ENCODE results near the gene MASP2.
"Not testable (repeated sequence)": the region's sequence is repeated elsewhere in the genome, so short reads cannot be mapped to it uniquely, and the experiment has no call there.

MASP2 gene

GRCh38 chr1:11046625-11047365, at the start of gene MASP2:
MASP2 (minus strand) TSS chr1:11047239; CDS start chr1:11047207, 32 bp downstream.
- DNase-seq (ENCODE audit: low read depth in 1 of 2, low spot score in 1 of 2), result no peak

GRCh38 chr1:11083784-11084183, 36.7 kb upstream of the MASP2 start:
- not testable (repeated sequence) for DNase-seq (ENCODE audit: low read depth in 1 of 2, low spot score in 1 of 2)

- no peak for DNase-seq (ENCODE audit: low read depth in 1 of 2, low spot score in 1 of 2)
Observed at GRCh38 chr1:11080931-11081330, 33.9 kb upstream of the MASP2 start.

GRCh38 chr1:11078631-11079030, 31.6 kb upstream of the MASP2 start:
- DNase-seq (ENCODE audit: low read depth in 1 of 2, low spot score in 1 of 2), result no peak

GRCh38 chr1:11073398-11073797, 26.4 kb upstream of the MASP2 start:
- DNase-seq (ENCODE audit: low read depth in 1 of 2, low spot score in 1 of 2), result not testable (repeated sequence)

GRCh38 chr1:11072216-11072917, 25.3 kb upstream of the MASP2 start:
- no peak for DNase-seq (ENCODE audit: low read depth in 1 of 2, low spot score in 1 of 2)

GRCh38 chr1:11071463-11072215, 24.6 kb upstream of the MASP2 start:
- no peak for DNase-seq (ENCODE audit: low read depth in 1 of 2, low spot score in 1 of 2)

GRCh38 chr1:11070876-11071275, 23.8 kb upstream of the MASP2 start:
- DNase-seq (ENCODE audit: low read depth in 1 of 2, low spot score in 1 of 2), result no peak

- DNase-seq (ENCODE audit: low read depth in 1 of 2, low spot score in 1 of 2), result no peak
Observed at GRCh38 chr1:11068600-11069473, 21.8 kb upstream of the MASP2 start.

- no peak for DNase-seq (ENCODE audit: low read depth in 1 of 2, low spot score in 1 of 2)
Observed at GRCh38 chr1:11067716-11068599, 20.9 kb upstream of the MASP2 start.

- no peak for DNase-seq (ENCODE audit: low read depth in 1 of 2, low spot score in 1 of 2)
Observed at GRCh38 chr1:11065796-11066195, 18.8 kb upstream of the MASP2 start.

- DNase-seq (ENCODE audit: low read depth in 1 of 2, low spot score in 1 of 2), result no peak
Observed at GRCh38 chr1:11064942-11065341, 17.9 kb upstream of the MASP2 start.

- DNase-seq (ENCODE audit: low read depth in 1 of 2, low spot score in 1 of 2), result not testable (repeated sequence)
Observed at GRCh38 chr1:11063937-11064537, 17.0 kb upstream of the MASP2 start.

GRCh38 chr1:11062965-11063401, 15.9 kb upstream of the MASP2 start:
- DNase-seq (ENCODE audit: low read depth in 1 of 2, low spot score in 1 of 2), result no peak

- no peak for DNase-seq (ENCODE audit: low read depth in 1 of 2, low spot score in 1 of 2)
Observed at GRCh38 chr1:11061652-11062365, 14.8 kb upstream of the MASP2 start.

GRCh38 chr1:11059968-11060830, 13.2 kb upstream of the MASP2 start, which contains the start of gene SRM:
SRM (minus strand) TSS chr1:11060018; CDS start chr1:11059943, 75 bp downstream.
- DNase-seq (ENCODE audit: low read depth in 1 of 2, low spot score in 1 of 2), result peak; percentile 82 to 85

- no peak for DNase-seq (ENCODE audit: low read depth in 1 of 2, low spot score in 1 of 2)
Observed at GRCh38 chr1:11059155-11059967, 12.3 kb upstream of the MASP2 start.

All from activated CD4-positive, alpha-beta T cell treated with anti-CD3 and anti-CD28 coated beads, Interleukin-2, amount 50 U/mL, for 24 hours (primary cell).